Astrocyte of the cerebellum (primary cell): ENCODE results near the gene AIFM2.

Source experiments
- DNase-seq: peaks from one replicate; pipeline ENCODE4 v3.0.0-alpha.2; 2011; ENCODE audit warnings: low read depth
- H3K4me3 ChIP-seq: 2 replicates; pipeline ENCODE4 v1.5.1; 2011; ENCODE audit warnings: mild to moderate bottlenecking, low read depth, low read length, moderate library complexity
- CTCF ChIP-seq: IDR thresholded peaks from 2 replicates; pipeline ENCODE4 v1.5.1; 2012; ENCODE audit warnings: low read length, low read depth, moderate library complexity, mild to moderate bottlenecking; ENCODE audit errors: missing control alignments
- in situ Hi-C: cut with HindIII; loops from 2 replicates; pipeline ENCODE4 v1.10.0; 2017; ENCODE audit warnings: low sequenced_read_pairs

Gene AIFM2

GRCh38 chr10:70147259-70147625 is 14.6 kb upstream of the AIFM2 start:
- peak overlapping the region; percentile 60 for H3K4me3 ChIP-seq
- TF ChIP-seq CTCF, result no peak
- in situ Hi-C loops, result no loop called here
- DNase-seq, result no peak

DNA sequence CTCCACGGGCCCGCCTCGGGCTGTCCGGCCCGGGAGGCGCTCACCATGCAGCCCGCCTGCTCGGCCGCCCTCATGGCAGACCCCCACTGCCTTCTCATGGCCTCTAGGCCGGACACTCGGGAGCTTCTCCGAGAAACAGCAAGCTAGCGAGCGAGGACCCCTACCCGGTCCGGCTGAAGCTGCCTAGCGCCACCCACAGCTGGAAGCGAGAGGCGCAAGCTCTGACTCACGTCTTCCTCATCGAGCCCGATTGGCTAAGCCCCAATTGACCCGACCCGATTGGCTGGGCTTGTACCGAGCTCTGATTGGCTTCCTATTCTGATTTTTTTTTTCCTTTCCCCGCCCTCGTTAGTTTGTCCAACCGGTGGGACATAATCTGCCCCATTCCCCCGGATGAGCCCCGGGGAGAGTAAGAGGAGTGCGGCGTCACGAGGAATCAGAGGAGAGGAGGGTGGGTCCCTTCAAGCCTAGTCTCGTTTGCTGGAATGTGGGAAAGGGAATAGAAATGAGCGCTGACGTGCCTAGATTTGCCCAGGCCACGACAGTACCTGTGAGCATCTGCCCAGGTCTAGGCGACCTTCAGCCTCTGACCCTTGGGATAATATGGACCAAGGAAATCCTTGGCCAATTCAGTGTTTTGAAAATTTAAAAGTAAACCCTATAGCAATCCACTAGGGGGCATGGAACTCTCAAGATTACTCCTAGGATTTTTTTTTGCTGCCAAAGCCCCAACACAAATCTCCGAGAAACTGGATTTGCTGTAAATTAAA is 14.0 kb upstream of the AIFM2 start, which contains the start of gene TYSND1:
Gene TYSND1, minus strand, starts transcription at position 212 of the 770 bp plus-strand sequence. Its CDS starts 114 bp downstream, at position 98.
- TF ChIP-seq CTCF, result peak; percentile 80
- DNase-seq, result peak; percentile 97
- in situ Hi-C loops, result no loop called here
- peak within 1 kb of the TSS; percentile 60 for H3K4me3 ChIP-seq

- DNase-seq, result no peak
- peak; percentile 35 for TF ChIP-seq CTCF
- H3K4me3 ChIP-seq, result peak overlapping the region; percentile 60
- in situ Hi-C loops, result no loop called here
Observed at GRCh38 chr10:70145666-70146488, 13.3 kb upstream of the AIFM2 start.

- in situ Hi-C loops, result no loop called here
- no peak for TF ChIP-seq CTCF
- H3K4me3 ChIP-seq, result peak overlapping the region; percentile 60
- no peak for DNase-seq
Observed at GRCh38 chr10:70145166-70145665, 12.6 kb upstream of the AIFM2 start.

DNA sequence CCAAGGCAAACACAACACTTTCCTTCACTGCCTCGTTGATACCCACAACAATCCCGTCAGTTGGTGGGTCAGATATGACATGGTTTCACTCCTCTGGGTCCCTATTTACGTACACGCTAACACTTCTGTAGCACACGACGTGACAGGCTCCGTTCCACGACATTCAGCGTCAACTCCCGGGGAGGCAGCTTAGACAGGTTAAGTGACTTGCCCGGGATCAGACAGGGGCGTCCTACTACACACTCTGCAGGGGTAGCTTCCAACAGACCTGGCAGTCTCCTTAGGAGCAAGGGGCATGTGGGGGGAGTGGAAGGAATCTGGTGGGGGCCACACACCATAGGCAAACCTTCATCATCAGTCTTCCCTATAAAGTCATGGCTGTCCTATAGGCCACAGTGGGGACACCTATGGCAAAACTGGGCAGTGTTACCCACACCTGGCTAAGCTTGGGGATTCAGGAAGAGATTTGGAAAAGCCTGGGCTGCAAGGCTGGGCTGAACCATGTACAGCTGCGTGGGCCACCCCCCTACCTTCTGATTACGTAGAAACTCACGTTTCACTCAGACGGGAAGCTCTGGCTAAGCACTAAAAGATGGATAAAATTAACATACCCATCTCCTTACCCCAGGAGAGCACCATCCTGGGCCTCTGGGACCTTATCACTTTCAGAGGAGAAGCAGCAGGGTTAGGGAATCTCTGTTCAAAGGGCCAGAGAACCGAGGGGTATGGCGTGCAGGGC is 11.9 kb upstream of the AIFM2 start:
- no peak for DNase-seq
- H3K4me3 ChIP-seq, result peak overlapping the region; percentile 60
- no peak for TF ChIP-seq CTCF
- in situ Hi-C loops, result loop anchor here (5.0 kb wide), 1 partner anchor 53 kb away; no protein-coding TSS in a partner anchor

DNA sequence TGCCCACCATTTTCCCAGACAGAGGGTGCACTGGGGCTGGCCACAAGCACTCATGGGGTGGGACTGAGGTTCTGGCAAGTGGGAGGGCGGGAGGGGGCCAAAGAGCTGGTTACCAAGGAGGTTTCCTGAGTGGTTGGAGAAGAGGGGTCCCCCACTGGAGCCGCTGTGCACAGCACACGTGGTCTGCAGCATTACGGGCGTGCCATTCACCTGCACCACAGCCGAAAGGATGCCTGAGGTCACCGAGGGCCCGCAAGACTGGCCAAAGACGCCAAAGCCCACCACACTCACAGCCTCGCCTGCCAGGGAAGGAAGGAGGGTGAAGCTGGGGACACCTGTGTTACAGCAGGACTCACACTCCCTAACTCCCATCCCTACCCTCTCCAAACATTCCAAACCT is 9.9 kb upstream of the AIFM2 start:
- in situ Hi-C loops, result loop anchor here (5.0 kb wide), 1 partner anchor 55 kb away; no protein-coding TSS in a partner anchor
- no peak for TF ChIP-seq CTCF
- DNase-seq, result no peak

More for the DNA sequence above, 9.9 kb upstream of the AIFM2 start:
- no peak overlapping the region for H3K4me3 ChIP-seq
